GM12878 (cell line): Measurements from ENCODE around the gene KIFAP3. TPM values are rescaled to one million over a fixed set of nuclear protein-coding genes. Genes with fewer than 3 reads are reported as not detected.

Source experiments
- ATAC-seq: fragments of 200-7000 bp; cut with Tn5 transposase; 3 replicates; pipeline ENCODE4 v1.9.1; 2020; ENCODE audit warnings: mild to moderate bottlenecking, moderate library complexity
- BruUV-seq: library from RNA; stranded (reverse); fragments of 400-500 nt; replicated peaks from 2 replicates; lab custom pipeline; 2021; lab: Mats Ljungman, UMichigan
- CTCF ChIA-PET: fragments of 300-600 bp; sonication (Branson Sonifier 250); formaldehyde crosslinking; extraction: SDS; loops from one replicate; lab custom pipeline; 2021; ENCODE audit warnings: inconsistent platforms; lab: Yijun Ruan, JAX
- POLR2A ChIA-PET: fragments of 350-600 bp; formaldehyde crosslinking; extraction: SDS; loops from one replicate; lab custom pipeline; 2021; ENCODE audit warnings: inconsistent platforms; lab: Charles Lee
- RAD21 ChIA-PET: fragments of 300-600 bp; sonication (Branson Sonifier 250); formaldehyde crosslinking; loops from one replicate; lab custom pipeline; 2023; ENCODE audit warnings: antibody characterized with exemption; ENCODE audit not compliant: unreplicated experiment; lab: Charles Lee
- SMC1A ChIA-PET: fragments of 300-600 bp; sonication (Branson Sonifier 250); formaldehyde crosslinking; loops from one replicate; lab custom pipeline; 2023; ENCODE audit not compliant: unreplicated experiment, uncharacterized antibody; lab: Charles Lee
- DNase-seq: peaks from one replicate; pipeline ENCODE4 v3.0.0-alpha.2; 2011; ENCODE audit warnings: low read depth, low spot score
- FAIRE-seq: peaks from 3 replicates; lab custom pipeline; 2011; peaks lifted over from hg19 to GRCh38; lab: Jason Lieb, UNC
- H2AFZ ChIP-seq: 2 replicates; pipeline ENCODE4 v1.6.0; 2011; ENCODE audit warnings: low read depth, low read length, control low read depth; ENCODE audit not compliant: control insufficient read depth
- H3K27ac ChIP-seq: 2 replicates; pipeline ENCODE4 v1.5.1; 2011; ENCODE audit warnings: control low read depth; ENCODE audit not compliant: control insufficient read depth, insufficient read depth
- H3K27me3 ChIP-seq, 2 experiments: replicated peaks in 1 of 2; 2 replicates each; pipeline versions ENCODE4 v1.6.0 to v1.6.1; 2011; ENCODE audit warnings: low read length in 1 of 2; ENCODE audit not compliant: control insufficient read depth in 2 of 2, insufficient read depth in 2 of 2
- H3K36me3 ChIP-seq, 2 experiments: 2 replicates each; pipeline ENCODE4 v1.5.1; 2011; ENCODE audit warnings: low read length in 1 of 2; ENCODE audit not compliant: control insufficient read depth in 2 of 2, insufficient read depth in 2 of 2
- H3K4me1 ChIP-seq: 2 replicates; pipeline ENCODE4 v1.6.1; 2011; ENCODE audit warnings: mild to moderate bottlenecking, low read length, moderate library complexity, mixed read lengths; ENCODE audit not compliant: control insufficient read depth, insufficient read depth
- H3K4me2 ChIP-seq: 2 replicates; pipeline ENCODE4 v1.6.0; 2011; ENCODE audit warnings: control low read depth; ENCODE audit not compliant: control insufficient read depth, insufficient read depth
- H3K4me3 ChIP-seq: fragments of 200-600 bp; sonication (generic); 2 replicates; pipeline ENCODE4 v1.5.1; 2016
- H3K79me2 ChIP-seq: 2 replicates; pipeline ENCODE4 v1.6.0; 2011; ENCODE audit warnings: low read length; ENCODE audit not compliant: control insufficient read depth, insufficient read depth
- H3K9ac ChIP-seq: 2 replicates; pipeline ENCODE4 v1.8.0; 2011; ENCODE audit warnings: low read length, control low read depth, mixed read lengths; ENCODE audit not compliant: control insufficient read depth, insufficient read depth
- H3K9me3 ChIP-seq: replicated peaks from 3 replicates; pipeline ENCODE4 v1.5.1; 2011; ENCODE audit warnings: mild to moderate bottlenecking, low read length; ENCODE audit not compliant: control insufficient read depth, insufficient read depth
- H4K20me1 ChIP-seq: 2 replicates; pipeline ENCODE4 v1.6.0; 2011; ENCODE audit not compliant: control insufficient read depth, insufficient read depth
- EED ChIP-seq: sonication (generic); IDR thresholded peaks from 2 replicates; pipeline ENCODE4 v1.6.1; 2016; ENCODE audit warnings: antibody characterized with exemption, low read depth
- ESRRA ChIP-seq: IDR thresholded peaks from 2 replicates; pipeline ENCODE4 v1.6.1; 2012; ENCODE audit warnings: mild to moderate bottlenecking, low read length, improper control_type of control experiment
- KDM1A ChIP-seq: fragments of 200-600 bp; sonication (generic); IDR thresholded peaks from 2 replicates; pipeline ENCODE4 v1.6.1; 2016; ENCODE audit warnings: borderline replicate concordance
- MYC ChIP-seq: IDR thresholded peaks from 2 replicates; pipeline ENCODE4 v1.6.1; 2011; ENCODE audit warnings: mild to moderate bottlenecking, low read length, moderate library complexity, inconsistent platforms; ENCODE audit not compliant: insufficient read depth, insufficient replicate concordance, insufficient read length, severe bottlenecking
- NFIC ChIP-seq: IDR thresholded peaks from 2 replicates; pipeline ENCODE4 v1.6.1; 2012; ENCODE audit warnings: low read depth, mild to moderate bottlenecking, inconsistent platforms, low read length, moderate library complexity
- RAD51 ChIP-seq: fragments of 450-650 bp; IDR thresholded peaks from 2 replicates; pipeline ENCODE4 v1.6.1; 2016; ENCODE audit warnings: moderate library complexity, mild to moderate bottlenecking, inconsistent platforms
- RBBP5 ChIP-seq: fragments of 200-600 bp; sonication (generic); conservative IDR thresholded peaks from 2 replicates; pipeline ENCODE4 v1.6.1; 2016
- SIN3A ChIP-seq: IDR thresholded peaks from 2 replicates; pipeline ENCODE4 v1.6.1; 2012; ENCODE audit warnings: low read depth, low read length, improper control_type of control experiment
- WGBS: methylation state at CpG from one replicate; pipeline ENCODE4 v1.1.6; 2016; ENCODE audit warnings: low lambda C conversion rate; ENCODE audit not compliant: insufficient replicate concordance, insufficient coverage; ENCODE audit errors: missing lambda C conversion rate; 5-methylcytosine and 5-hydroxymethylcytosine counted together
- in situ Hi-C: fragments of 300-500 bp; cut with MboI; formaldehyde crosslinking; loops from 9 replicates; pipeline ENCODE4 v1.14.3; 2018; ENCODE audit warnings: mixed read lengths
- intact Hi-C: fragments of 100-400 bp; cut with micrococcal nuclease; formaldehyde crosslinking; loops from one replicate; pipeline ENCODE4 v1.14.2; 2022; ENCODE audit not compliant: unreplicated experiment
- polyA plus RNA-seq, 11 experiments: library from polyadenylated mRNA; depleted of rRNA in 4 of 11; unstranded in 6 of 11; stranded (reverse) in 5 of 11; fragments of >200 nt; fragmentation: Nextera tagmentation in 4 of 11; fragmentation: Illumina TruSeq in 1 of 11; extraction: Ambion mirVana in 4 of 11; extraction: Trizol in 1 of 11; gene quantifications; 1 replicate in 1 of 11; 2 replicates in 10 of 11; pipeline versions ENCODE4 v1.2.1 to v1.2.3, GENCODE V29; 2011 to 2016; ENCODE audit warnings: inconsistent platforms in 2 of 11, missing spikeins in 2 of 11, low read depth in 1 of 11
- total RNA-seq, 4 experiments: library from RNA; depleted of rRNA in 3 of 4; stranded (reverse); fragments of >200 nt in 3 of 4; fragmentation: Illumina TruSeq in 1 of 4; extraction: Trizol in 1 of 4; gene quantifications; 2 replicates each; pipeline versions ENCODE4 v1.2.1 to v1.2.3, GENCODE V29; 2013 to 2021
- TF ChIP-seq, protein P1 (sequence below): IDR thresholded peaks from 2 replicates; pipeline ENCODE4 v1.6.1; 2012; ENCODE audit warnings: mild to moderate bottlenecking, low read depth, low read length
- TF ChIP-seq, protein P2 (sequence below): fragments of 450-650 bp; conservative IDR thresholded peaks from 2 replicates; pipeline ENCODE4 v1.6.1; 2017; ENCODE audit warnings: mild to moderate bottlenecking, moderate library complexity
- TF ChIP-seq, protein P3 (sequence below): IDR thresholded peaks from 2 replicates; pipeline ENCODE4 v1.6.1; 2011; ENCODE audit warnings: mild to moderate bottlenecking, low read depth, low read length, moderate library complexity; ENCODE audit not compliant: insufficient replicate concordance
- TF ChIP-seq, protein P4 (sequence below): fragments of 450-650 bp; IDR thresholded peaks from 2 replicates; pipeline ENCODE4 v1.6.1; 2017; ENCODE audit warnings: mild to moderate bottlenecking, moderate library complexity

KIFAP3 gene
- total and polyA plus RNA-seq, 10 of the 15 experiments (the other 5 are each of a cell fraction or from before 2014, with no cell fraction given) = 13.7 to 100 (median 18.9) TPM

DNA sequence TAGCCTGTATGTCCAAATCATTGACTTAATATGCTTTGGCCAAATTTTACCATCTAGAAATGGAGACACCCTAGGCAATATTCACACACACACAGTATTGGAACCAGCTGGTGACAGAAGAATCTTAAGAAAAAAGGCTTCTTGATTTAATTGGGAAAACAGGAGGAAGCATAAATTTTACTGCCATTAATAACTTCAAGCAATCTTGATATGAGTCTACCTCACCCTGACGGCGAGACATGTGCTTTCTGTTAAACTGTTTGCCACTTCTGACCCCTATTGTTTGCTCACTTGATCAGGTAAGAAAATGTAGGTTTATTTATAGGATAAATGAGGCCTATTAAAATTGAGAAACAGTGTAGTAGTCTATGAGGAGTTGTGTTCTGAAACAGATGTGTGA lies 73.2 kb downstream of the KIFAP3 start (continued):
- TF ChIP-seq, protein P1, sequence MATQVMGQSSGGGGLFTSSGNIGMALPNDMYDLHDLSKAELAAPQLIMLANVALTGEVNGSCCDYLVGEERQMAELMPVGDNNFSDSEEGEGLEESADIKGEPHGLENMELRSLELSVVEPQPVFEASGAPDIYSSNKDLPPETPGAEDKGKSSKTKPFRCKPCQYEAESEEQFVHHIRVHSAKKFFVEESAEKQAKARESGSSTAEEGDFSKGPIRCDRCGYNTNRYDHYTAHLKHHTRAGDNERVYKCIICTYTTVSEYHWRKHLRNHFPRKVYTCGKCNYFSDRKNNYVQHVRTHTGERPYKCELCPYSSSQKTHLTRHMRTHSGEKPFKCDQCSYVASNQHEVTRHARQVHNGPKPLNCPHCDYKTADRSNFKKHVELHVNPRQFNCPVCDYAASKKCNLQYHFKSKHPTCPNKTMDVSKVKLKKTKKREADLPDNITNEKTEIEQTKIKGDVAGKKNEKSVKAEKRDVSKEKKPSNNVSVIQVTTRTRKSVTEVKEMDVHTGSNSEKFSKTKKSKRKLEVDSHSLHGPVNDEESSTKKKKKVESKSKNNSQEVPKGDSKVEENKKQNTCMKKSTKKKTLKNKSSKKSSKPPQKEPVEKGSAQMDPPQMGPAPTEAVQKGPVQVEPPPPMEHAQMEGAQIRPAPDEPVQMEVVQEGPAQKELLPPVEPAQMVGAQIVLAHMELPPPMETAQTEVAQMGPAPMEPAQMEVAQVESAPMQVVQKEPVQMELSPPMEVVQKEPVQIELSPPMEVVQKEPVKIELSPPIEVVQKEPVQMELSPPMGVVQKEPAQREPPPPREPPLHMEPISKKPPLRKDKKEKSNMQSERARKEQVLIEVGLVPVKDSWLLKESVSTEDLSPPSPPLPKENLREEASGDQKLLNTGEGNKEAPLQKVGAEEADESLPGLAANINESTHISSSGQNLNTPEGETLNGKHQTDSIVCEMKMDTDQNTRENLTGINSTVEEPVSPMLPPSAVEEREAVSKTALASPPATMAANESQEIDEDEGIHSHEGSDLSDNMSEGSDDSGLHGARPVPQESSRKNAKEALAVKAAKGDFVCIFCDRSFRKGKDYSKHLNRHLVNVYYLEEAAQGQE = no peak

DNA sequence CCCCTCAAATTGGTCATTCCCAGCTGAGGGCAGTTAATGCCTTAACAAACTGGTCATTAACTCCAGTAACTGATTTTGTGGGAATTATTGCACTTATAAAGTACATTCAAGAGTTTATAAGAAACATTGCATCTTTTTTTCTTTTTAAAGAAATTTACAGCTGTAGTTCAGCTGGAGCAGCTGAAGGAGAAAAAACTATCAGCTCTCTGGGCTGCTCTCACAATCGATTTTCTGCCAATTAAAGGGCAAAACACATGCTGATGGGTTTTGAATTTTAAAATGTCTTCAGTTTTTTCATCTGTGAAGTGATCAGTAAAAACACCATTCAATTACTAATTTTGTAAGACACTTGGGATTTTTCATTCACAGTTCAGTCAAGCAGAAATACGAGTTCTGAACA lies 74.7 kb downstream of the KIFAP3 start:
- ChIA-PET CTCF (interaction anchor here (1.4 kb wide), 1 partner anchor 42 kb away, joined by 3 read pairs; no protein-coding TSS in a partner anchor), SMC1A (interaction anchor here (0.8 to 1.3 kb wide), 5 partner anchors 15 to 882 kb away, joined by 3 read pairs; no protein-coding TSS in a partner anchor), RAD21 (no interaction called here), POLR2A (interaction anchor here (0.6 kb wide), 1 partner anchor 49 kb away, joined by 5 read pairs; no protein-coding TSS in a partner anchor)
- no peak overlapping the region for H2AFZ ChIP-seq
- H3K9me3 ChIP-seq = no peaks in the 10 kb centered on the region
- no peak overlapping the region for H3K4me3 ChIP-seq
- H4K20me1 ChIP-seq = no peaks in the 10 kb centered on the region
- 73% methylated on average over 2 of the region's 2 CpGs for WGBS
- DNase-seq (no peak), FAIRE-seq (no peak), ATAC-seq (no peak)
- no peak overlapping the region for H3K9ac ChIP-seq
- H3K27me3 ChIP-seq = no peaks in the 10 kb centered on the region
- no peak overlapping the region for H3K27ac ChIP-seq
- intact Hi-C loops (no loop called here), in situ Hi-C loops (no loop called here)
- no peaks in the 10 kb centered on the region for H3K79me2 ChIP-seq
- no peaks in the 10 kb centered on the region; a peak in 2 of 4 replicates for H3K36me3 ChIP-seq
- no peaks in the 10 kb centered on the region for H3K4me1 ChIP-seq
- H3K4me2 ChIP-seq = no peak overlapping the region
- BruUV-seq = no TSS peak
- TF ChIP-seq KDM1A = no peak
- TF ChIP-seq RAD51 = no peak
- TF ChIP-seq MYC = no peak
- TF ChIP-seq ESRRA = no peak
- no peak for TF ChIP-seq SIN3A
- TF ChIP-seq NFIC = no peak
- no peak for TF ChIP-seq EED
- no peak for TF ChIP-seq RBBP5
- TF ChIP-seq, protein P2, sequence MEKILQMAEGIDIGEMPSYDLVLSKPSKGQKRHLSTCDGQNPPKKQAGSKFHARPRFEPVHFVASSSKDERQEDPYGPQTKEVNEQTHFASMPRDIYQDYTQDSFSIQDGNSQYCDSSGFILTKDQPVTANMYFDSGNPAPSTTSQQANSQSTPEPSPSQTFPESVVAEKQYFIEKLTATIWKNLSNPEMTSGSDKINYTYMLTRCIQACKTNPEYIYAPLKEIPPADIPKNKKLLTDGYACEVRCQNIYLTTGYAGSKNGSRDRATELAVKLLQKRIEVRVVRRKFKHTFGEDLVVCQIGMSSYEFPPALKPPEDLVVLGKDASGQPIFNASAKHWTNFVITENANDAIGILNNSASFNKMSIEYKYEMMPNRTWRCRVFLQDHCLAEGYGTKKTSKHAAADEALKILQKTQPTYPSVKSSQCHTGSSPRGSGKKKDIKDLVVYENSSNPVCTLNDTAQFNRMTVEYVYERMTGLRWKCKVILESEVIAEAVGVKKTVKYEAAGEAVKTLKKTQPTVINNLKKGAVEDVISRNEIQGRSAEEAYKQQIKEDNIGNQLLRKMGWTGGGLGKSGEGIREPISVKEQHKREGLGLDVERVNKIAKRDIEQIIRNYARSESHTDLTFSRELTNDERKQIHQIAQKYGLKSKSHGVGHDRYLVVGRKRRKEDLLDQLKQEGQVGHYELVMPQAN = no peak
- TF ChIP-seq, protein P3, sequence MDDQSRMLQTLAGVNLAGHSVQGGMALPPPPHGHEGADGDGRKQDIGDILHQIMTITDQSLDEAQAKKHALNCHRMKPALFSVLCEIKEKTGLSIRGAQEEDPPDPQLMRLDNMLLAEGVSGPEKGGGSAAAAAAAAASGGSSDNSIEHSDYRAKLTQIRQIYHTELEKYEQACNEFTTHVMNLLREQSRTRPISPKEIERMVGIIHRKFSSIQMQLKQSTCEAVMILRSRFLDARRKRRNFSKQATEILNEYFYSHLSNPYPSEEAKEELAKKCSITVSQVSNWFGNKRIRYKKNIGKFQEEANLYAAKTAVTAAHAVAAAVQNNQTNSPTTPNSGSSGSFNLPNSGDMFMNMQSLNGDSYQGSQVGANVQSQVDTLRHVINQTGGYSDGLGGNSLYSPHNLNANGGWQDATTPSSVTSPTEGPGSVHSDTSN = no peak
- TF ChIP-seq, protein P4, sequence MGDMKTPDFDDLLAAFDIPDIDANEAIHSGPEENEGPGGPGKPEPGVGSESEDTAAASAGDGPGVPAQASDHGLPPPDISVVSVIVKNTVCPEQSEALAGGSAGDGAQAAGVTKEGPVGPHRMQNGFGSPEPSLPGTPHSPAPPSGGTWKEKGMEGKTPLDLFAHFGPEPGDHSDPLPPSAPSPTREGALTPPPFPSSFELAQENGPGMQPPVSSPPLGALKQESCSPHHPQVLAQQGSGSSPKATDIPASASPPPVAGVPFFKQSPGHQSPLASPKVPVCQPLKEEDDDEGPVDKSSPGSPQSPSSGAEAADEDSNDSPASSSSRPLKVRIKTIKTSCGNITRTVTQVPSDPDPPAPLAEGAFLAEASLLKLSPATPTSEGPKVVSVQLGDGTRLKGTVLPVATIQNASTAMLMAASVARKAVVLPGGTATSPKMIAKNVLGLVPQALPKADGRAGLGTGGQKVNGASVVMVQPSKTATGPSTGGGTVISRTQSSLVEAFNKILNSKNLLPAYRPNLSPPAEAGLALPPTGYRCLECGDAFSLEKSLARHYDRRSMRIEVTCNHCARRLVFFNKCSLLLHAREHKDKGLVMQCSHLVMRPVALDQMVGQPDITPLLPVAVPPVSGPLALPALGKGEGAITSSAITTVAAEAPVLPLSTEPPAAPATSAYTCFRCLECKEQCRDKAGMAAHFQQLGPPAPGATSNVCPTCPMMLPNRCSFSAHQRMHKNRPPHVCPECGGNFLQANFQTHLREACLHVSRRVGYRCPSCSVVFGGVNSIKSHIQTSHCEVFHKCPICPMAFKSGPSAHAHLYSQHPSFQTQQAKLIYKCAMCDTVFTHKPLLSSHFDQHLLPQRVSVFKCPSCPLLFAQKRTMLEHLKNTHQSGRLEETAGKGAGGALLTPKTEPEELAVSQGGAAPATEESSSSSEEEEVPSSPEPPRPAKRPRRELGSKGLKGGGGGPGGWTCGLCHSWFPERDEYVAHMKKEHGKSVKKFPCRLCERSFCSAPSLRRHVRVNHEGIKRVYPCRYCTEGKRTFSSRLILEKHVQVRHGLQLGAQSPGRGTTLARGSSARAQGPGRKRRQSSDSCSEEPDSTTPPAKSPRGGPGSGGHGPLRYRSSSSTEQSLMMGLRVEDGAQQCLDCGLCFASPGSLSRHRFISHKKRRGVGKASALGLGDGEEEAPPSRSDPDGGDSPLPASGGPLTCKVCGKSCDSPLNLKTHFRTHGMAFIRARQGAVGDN = no peak
